Activated T-helper 2 cell treated with anti-CD3 and anti-CD28 coated beads, Interferon-gamma antibody, Interleukin-2, Interleukin-4, amounts not matched to agents 10 μg/mL and 5 μg/mL and 100 μg/mL, durations not matched to agents 14 hours and 24 hours and 36 hours (primary cell): ENCODE data around the gene KIF5C. TPM values are rescaled to one million over a fixed set of nuclear protein-coding genes. Genes with fewer than 3 reads are reported as not detected.

Experiments
- DNase-seq: peaks from one replicate; pipeline ENCODE4 v3.0.0; 2021; ENCODE audit warnings: low spot score
- H3K27ac Mint-ChIP-seq: one replicate; pipeline ENCODE4 v1.8.0; 2021; ENCODE audit warnings: mixed read lengths
- H3K27me3 Mint-ChIP-seq: one replicate; pipeline ENCODE4 v1.8.0; 2021; ENCODE audit warnings: low read depth, mixed read lengths
- H3K36me3 Mint-ChIP-seq: one replicate; pipeline ENCODE4 v1.8.0; 2021; ENCODE audit warnings: low read depth, mixed read lengths
- H3K4me1 Mint-ChIP-seq: one replicate; pipeline ENCODE4 v1.8.0; 2021; ENCODE audit warnings: low read depth, mixed read lengths
- H3K4me3 Mint-ChIP-seq: one replicate; pipeline ENCODE4 v1.8.0; 2021; ENCODE audit warnings: low read depth, mild to moderate bottlenecking, moderate library complexity, mixed read lengths
- H3K9me3 Mint-ChIP-seq: one replicate; pipeline ENCODE4 v1.8.0; 2021; ENCODE audit warnings: mixed read lengths
- intact Hi-C: fragments of 100-400 bp; cut with micrococcal nuclease; formaldehyde crosslinking; loops from one replicate; pipeline ENCODE4 v1.15.1; 2023
- total RNA-seq: library from RNA; stranded (reverse); gene quantifications from 2 replicates; pipeline ENCODE4 v1.2.3, GENCODE V29; 2022

The KIF5C gene
- total RNA-seq, 1 donor from 2014 or later: 12.9 TPM

DNA sequence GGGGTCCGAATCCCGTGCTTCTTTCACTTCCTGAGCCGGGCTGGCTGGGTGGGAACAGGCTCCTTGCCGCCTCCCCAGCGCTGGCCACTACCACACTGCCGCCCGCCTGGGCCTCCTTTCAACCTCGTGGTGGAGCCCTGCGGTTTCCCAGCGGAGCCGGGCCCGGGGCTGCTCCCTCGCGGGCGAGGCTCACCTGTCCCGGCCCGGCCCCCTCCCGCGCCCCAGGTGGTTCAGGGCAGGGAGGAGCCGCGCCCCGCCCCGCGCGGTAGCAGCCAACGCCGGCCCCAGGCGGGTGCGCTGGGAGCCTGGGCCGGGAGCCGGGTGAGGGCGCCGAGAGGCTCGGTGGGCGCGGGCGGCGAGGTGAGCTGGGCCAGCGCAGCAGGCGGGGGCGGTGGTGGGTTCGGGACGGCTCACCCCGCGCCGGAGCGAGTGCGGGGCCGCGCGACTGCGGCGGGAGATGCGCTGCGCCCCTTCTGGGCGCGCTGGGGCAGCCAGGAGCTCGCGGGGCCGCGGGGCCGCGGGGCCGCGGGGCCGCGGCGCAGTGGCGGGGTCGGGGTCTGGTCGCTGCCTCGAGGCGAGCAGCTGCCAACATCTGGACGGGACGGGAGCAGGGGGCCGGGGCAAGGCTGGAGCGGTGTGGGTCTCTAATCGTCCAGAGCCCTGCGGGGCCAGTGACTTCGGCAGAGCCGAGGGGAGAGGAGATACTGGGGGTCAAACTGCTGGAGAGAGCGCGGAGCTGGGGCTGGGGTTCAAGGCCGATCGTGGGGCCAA is 163.6 kb downstream of the KIF5C start, which contains the start of gene LYPD6B:
TSS of gene LYPD6B (plus strand) at position 258 of the 771 bp plus-strand sequence. CDS start 92,250 bp downstream, outside the sequence.
- no peak within 1 kb of the TSS for H3K27ac Mint-ChIP-seq
- H3K27me3 Mint-ChIP-seq: peaks cover 66% of the 10 kb centered on the region
- DNase-seq: no peak
- no peaks in the 10 kb centered on the region for H3K4me1 Mint-ChIP-seq
- no peaks in the 10 kb centered on the region for H3K36me3 Mint-ChIP-seq
- no peaks in the 10 kb centered on the region for H3K9me3 Mint-ChIP-seq
- intact Hi-C loops: no loop called here
- no peak within 1 kb of the TSS for H3K4me3 Mint-ChIP-seq

DNA sequence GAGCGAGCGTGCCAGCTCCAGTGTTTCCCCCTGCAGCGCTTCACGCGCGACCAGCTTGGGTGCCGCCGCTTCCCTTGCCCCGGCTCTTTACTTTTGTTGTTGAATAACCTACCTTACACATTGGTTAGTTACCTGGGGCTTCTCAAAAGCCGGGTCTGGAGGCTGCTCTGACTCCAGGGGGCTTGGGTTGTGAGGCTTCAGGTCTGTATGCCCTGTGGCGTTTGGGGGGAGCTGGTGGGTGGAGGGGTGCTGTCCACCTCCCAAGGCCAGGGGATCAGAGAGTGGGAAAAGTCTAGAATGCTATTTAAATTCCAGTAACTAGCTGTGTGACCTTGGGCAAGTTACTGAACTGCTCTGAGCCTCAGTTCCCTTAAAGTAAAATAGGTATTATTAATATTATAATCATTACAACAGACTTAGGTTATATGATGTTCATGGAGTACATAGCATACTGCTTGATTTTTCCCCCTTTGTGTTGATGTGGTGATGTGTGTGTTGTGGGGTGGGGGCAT is 164.2 kb downstream of the KIF5C start:
- peaks cover 70% of the 10 kb centered on the region for H3K27me3 Mint-ChIP-seq
- no peaks in the 10 kb centered on the region for H3K9me3 Mint-ChIP-seq
- no peak overlapping the region for H3K27ac Mint-ChIP-seq
- DNase-seq: no peak
- intact Hi-C loops: no loop called here
- H3K36me3 Mint-ChIP-seq: no peaks in the 10 kb centered on the region
- H3K4me3 Mint-ChIP-seq: no peak overlapping the region
- H3K4me1 Mint-ChIP-seq: no peaks in the 10 kb centered on the region

DNA sequence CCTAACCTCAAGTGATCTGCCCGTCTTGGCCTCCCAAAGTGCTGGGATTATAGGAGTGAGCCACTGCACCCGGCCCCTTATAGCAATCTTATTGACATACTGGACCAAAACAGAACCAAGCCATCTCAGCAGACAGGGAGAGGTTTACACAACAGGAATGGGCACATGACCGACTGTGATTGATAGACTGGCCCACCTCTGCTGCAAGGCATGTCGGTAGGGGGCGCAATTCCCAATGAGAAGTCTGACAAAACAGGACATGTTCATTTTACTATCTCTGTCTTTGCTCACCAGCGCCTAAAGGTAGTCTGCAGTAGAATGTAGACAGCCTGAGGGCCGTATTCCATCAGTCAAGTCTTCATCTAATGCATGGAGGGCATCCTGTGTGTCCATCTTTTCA is 165.4 kb downstream of the KIF5C start:
- H3K27ac Mint-ChIP-seq: no peak overlapping the region
- no peaks in the 10 kb centered on the region for H3K9me3 Mint-ChIP-seq
- H3K36me3 Mint-ChIP-seq: no peaks in the 10 kb centered on the region
- H3K4me1 Mint-ChIP-seq: no peaks in the 10 kb centered on the region
- peak; percentile 28 for DNase-seq
- intact Hi-C loops: loop anchor here (1.0 to 5.0 kb wide), 2 partner anchors 272 to 521 kb away; no protein-coding TSS in a partner anchor
- peaks cover 75% of the 10 kb centered on the region for H3K27me3 Mint-ChIP-seq
- no peak overlapping the region for H3K4me3 Mint-ChIP-seq

DNA sequence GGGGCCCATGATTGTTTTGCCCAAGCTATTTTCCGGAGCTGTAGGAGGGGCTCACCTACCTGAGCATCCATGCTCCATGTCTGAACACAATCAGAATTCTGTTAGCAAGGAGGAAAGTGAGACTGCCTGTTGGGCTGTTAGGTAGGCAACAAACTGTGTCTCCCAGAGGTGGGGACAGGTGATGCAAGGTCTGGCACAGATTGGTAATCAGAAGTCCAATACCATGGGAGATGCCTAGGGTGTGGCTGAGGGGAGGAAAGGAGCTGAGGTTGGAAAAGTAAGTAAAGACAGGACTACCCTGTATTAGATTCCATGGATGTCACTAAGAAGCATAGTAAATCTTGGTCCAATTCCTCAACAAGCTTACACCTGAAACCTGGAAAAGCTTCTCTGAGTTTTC is 166.5 kb downstream of the KIF5C start:
- no peak for DNase-seq
- Mint-ChIP-seq H3K27ac (no peak overlapping the region), H3K27me3 (peaks cover 79% of the 10 kb centered on the region), H3K36me3 (no peaks in the 10 kb centered on the region), H3K4me1 (no peaks in the 10 kb centered on the region), H3K4me3 (no peak overlapping the region), H3K9me3 (no peaks in the 10 kb centered on the region)
- intact Hi-C loops: loop anchor here (5.0 kb wide), 1 partner anchor 271 kb away; no protein-coding TSS in a partner anchor

DNA sequence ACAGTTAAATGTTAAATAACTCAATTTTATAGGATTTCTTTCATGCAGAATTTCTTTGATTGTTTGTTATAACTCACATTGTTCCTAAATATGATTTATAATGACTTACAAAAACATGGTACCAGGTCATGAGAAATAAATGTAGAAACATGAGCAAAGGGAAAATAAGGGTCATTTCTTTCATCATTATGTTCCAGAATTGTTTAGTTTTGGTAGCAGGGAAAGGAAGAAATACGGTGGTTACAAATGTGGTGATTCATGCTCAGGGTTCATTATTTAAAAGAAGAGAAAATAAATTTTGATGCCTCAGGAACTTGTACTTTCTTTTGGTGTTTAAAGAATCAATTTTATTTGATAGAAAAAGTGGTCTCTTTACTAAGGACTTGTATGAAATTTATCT is 167.9 kb downstream of the KIF5C start:
- no peak overlapping the region for H3K27ac Mint-ChIP-seq
- H3K4me3 Mint-ChIP-seq: no peak overlapping the region
- H3K9me3 Mint-ChIP-seq: peaks cover 8% of the 10 kb centered on the region
- DNase-seq: no peak
- intact Hi-C loops: loop anchor here (5.0 kb wide), 1 partner anchor 269 kb away; no protein-coding TSS in a partner anchor
- no peaks in the 10 kb centered on the region for H3K4me1 Mint-ChIP-seq
- H3K36me3 Mint-ChIP-seq: no peaks in the 10 kb centered on the region
- H3K27me3 Mint-ChIP-seq: peaks cover 73% of the 10 kb centered on the region

DNA sequence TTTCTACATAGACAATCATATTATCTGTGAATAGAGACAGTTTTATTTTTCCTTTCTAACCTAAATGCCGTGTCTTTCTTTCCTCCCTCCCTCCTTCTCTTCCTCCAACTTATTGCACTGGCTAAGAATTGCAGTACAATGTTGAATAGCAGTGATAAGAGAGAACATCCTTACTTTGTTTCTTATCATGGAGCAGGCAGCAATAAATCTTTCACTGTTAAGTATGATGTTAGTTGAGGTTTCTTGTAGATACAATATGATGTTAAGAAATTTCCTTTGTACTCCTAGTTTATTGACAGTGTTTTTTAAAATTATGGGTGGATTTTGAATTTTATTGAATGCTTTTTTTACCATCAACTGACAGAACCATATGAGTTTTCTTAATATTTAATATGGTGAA is 169.5 kb downstream of the KIF5C start:
- DNase-seq: no peak
- no peaks in the 10 kb centered on the region for H3K4me1 Mint-ChIP-seq
- H3K27ac Mint-ChIP-seq: no peak overlapping the region
- H3K27me3 Mint-ChIP-seq: peaks cover 65% of the 10 kb centered on the region
- intact Hi-C loops: loop anchor here (5.0 kb wide), 1 partner anchor 268 kb away; no protein-coding TSS in a partner anchor
- H3K36me3 Mint-ChIP-seq: no peaks in the 10 kb centered on the region
- no peak overlapping the region for H3K4me3 Mint-ChIP-seq
- H3K9me3 Mint-ChIP-seq: peaks cover 8% of the 10 kb centered on the region

DNA sequence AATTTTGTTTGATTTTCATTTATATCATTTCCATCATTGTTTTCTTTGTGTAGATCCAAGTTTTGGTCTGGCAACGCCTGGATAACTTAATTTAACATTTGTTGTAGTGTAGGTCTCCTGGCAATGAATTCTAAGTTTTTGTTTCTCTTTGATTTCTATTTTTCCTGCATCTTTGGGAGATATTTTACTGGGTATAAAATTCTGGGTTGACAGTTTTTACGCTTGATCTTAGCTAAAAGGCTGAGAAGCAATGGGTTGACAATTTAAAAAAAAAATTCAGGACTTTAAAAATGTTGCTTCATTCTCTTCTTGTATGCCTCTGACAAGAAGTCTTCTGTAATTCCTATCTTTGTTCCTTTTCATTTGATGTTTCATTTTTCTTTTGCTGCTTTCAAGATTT is 172.1 kb downstream of the KIF5C start:
- no peaks in the 10 kb centered on the region for H3K36me3 Mint-ChIP-seq
- peaks cover 42% of the 10 kb centered on the region for H3K27me3 Mint-ChIP-seq
- DNase-seq: no peak
- peaks cover 8% of the 10 kb centered on the region for H3K9me3 Mint-ChIP-seq
- peaks cover 2% of the 10 kb centered on the region for H3K4me1 Mint-ChIP-seq
- intact Hi-C loops: no loop called here
- H3K4me3 Mint-ChIP-seq: no peak overlapping the region
- H3K27ac Mint-ChIP-seq: no peak overlapping the region

DNA sequence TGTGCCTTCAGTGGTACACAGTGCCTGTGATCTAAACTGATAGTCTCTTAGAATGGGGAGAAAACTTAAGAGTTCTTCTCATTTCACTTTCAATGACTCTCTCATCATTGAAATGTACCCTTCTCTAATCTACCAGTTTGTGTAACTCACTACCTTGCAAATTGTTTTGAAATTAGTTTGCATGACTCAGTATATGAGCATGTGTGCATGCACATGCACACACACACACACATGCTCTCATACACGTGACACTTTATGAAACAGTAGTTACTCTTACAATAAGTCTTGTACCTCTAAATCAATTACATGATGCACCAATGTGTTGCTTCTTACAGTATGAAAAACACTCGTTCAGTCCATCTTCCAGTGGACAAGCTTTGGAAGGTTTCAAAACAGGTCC is 174.1 kb downstream of the KIF5C start:
- no peak overlapping the region for H3K4me3 Mint-ChIP-seq
- peaks cover 28% of the 10 kb centered on the region for H3K27me3 Mint-ChIP-seq
- H3K4me1 Mint-ChIP-seq: peaks cover 2% of the 10 kb centered on the region
- no peaks in the 10 kb centered on the region for H3K36me3 Mint-ChIP-seq
- DNase-seq: no peak
- H3K9me3 Mint-ChIP-seq: peaks cover 8% of the 10 kb centered on the region
- intact Hi-C loops: no loop called here
- H3K27ac Mint-ChIP-seq: no peak overlapping the region

DNA sequence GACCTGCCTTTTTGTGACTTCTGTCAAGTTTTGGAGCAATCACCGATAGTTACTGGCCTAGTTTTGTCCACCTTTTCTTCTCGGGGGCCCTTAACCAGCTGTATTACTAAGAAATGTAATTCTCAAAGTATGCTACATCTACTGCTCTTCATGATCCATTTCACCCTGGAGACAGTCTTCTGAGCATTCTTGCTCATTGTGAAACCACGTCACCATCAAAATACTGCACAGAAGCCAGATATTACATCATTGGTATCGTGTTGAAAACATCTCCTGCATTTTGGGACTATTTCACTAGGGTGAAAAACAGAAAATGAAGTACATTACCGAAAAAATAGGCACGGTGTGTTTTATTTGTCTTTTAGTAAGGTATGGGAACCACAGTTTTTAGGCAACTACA is 175.2 kb downstream of the KIF5C start:
- Mint-ChIP-seq H3K4me1 (peaks cover 2% of the 10 kb centered on the region), H3K36me3 (no peaks in the 10 kb centered on the region), H3K4me3 (no peak overlapping the region), H3K27me3 (peaks cover 24% of the 10 kb centered on the region), H3K27ac (no peak overlapping the region), H3K9me3 (peaks cover 8% of the 10 kb centered on the region)
- intact Hi-C loops: no loop called here
- no peak for DNase-seq

DNA sequence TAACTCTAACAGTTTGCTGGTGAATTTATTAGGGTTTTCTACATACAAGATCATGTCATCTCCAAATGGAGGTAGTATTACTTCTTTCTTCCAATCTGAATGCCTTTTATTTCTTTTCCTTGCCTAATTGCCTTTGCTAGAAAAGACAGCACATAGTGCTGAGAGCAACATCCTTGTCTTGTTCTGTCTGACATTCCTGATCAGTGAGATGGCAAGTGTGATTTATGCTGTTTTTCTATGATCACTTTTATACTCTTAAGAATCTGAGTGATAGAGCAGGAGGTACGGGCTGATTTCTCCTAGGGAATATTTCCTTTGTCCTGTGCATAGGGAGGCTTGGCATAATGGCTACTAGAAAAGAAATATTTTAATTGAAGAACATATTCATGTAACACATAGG is 180.7 kb downstream of the KIF5C start:
- Mint-ChIP-seq H3K4me1 (peaks cover 2% of the 10 kb centered on the region), H3K27ac (no peak overlapping the region), H3K9me3 (no peaks in the 10 kb centered on the region), H3K36me3 (no peaks in the 10 kb centered on the region), H3K27me3 (peaks cover 24% of the 10 kb centered on the region), H3K4me3 (no peak overlapping the region)
- intact Hi-C loops: no loop called here
- no peak for DNase-seq

DNA sequence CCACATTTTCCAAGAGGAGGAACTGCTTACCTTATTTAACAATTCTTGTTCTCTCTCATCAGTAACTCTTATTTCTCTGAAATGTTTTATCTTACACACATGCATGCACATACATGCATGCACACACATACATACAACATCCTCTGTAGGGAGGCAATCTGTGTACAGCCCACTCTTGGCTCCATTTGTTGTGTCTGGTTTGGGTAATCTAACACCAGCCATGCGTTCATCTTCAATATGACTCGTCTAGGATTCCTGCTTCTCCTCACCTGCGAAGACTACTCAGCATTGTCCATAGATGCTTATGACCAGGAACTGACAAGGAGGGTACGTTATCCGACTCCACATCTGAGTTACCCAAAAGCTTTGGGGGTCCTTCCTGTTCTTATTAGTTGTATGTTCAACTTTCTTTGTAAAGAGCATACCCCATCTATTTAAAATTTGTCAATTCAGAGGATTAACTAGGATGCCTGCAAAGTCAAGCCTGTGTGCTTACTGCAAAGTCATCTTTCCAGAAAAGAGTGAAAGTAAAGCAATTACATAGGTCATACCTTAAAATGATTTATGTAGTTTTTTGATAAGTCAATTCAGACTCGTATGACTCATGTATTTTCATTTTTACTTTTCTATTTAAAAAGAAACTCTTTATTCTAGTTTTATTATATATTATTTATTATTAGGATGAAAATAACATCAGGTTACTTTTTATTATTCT is 181.7 kb downstream of the KIF5C start:
- no peak for DNase-seq
- H3K36me3 Mint-ChIP-seq: no peaks in the 10 kb centered on the region
- no peak overlapping the region for H3K4me3 Mint-ChIP-seq
- intact Hi-C loops: no loop called here
- peaks cover 2% of the 10 kb centered on the region for H3K4me1 Mint-ChIP-seq
- H3K27ac Mint-ChIP-seq: no peak overlapping the region
- H3K27me3 Mint-ChIP-seq: peaks cover 27% of the 10 kb centered on the region
- no peaks in the 10 kb centered on the region for H3K9me3 Mint-ChIP-seq

DNA sequence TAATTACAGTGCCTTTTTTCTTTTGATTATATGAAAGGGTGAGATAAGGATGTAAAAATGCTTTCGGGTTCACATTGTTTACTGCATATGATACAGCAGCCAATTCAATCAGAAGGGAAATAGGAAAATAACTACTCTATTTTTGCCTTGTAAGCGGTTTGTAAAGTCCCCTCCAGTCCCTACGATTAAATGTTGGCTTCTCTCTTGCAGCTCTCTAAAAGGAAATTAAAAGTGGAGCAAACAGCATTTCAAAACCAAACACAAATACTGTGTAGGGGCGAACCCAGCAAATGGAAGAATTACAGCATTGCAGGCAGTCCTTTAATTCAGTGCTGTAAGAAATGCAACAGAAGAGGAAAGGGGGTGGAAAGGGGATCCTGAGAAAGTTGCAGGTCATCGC is 182.4 kb downstream of the KIF5C start:
- Mint-ChIP-seq H3K9me3 (no peaks in the 10 kb centered on the region), H3K27me3 (peaks cover 27% of the 10 kb centered on the region), H3K4me1 (peaks cover 2% of the 10 kb centered on the region), H3K4me3 (no peak overlapping the region), H3K27ac (no peak overlapping the region), H3K36me3 (no peaks in the 10 kb centered on the region)
- DNase-seq: no peak
- intact Hi-C loops: no loop called here

DNA sequence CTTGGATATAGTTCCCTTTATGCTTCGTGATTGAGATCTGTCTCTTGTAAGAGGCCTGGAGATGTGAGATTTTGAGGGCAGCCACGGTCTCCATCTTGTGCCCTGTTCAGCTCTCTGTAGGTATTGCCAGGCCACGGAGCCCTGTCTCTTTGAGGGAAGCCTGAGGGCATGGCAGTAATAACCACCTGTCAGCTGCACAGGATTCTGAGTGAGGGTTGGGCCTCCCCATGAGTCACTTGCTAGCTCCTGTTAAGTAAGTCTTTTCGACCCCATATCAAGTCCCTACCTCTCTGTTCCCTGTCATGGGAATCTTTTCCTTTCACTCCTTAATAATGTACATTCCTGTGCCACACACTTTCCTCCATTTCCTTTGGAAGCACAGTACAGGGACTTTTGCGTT is 183.9 kb downstream of the KIF5C start:
- no peaks in the 10 kb centered on the region for H3K9me3 Mint-ChIP-seq
- peaks cover 33% of the 10 kb centered on the region for H3K27me3 Mint-ChIP-seq
- peaks cover 2% of the 10 kb centered on the region for H3K4me1 Mint-ChIP-seq
- no peak overlapping the region for H3K4me3 Mint-ChIP-seq
- intact Hi-C loops: no loop called here
- H3K36me3 Mint-ChIP-seq: no peaks in the 10 kb centered on the region
- no peak overlapping the region for H3K27ac Mint-ChIP-seq
- no peak for DNase-seq
